ENCODE measurements around the gene TBC1D1.

- no peak for TF ChIP-seq POLR2A (IDR thresholded peaks at IDR 0.05)
- no peak for TF ChIP-seq CTCF (IDR thresholded peaks at IDR 0.05)
These were observed 38.5 kb upstream of the TBC1D1 start for GRCh38 chr4:37852376-37852775.

Measured in body of pancreas (tissue), 4 donors.